Lower lobe of right lung (tissue), 2 donors: Measurements from ENCODE around the gene RPL7A. TPM values are rescaled to one million over a fixed set of nuclear protein-coding genes. Genes with fewer than 3 reads are reported as not detected.
"Not testable (repeated sequence)": the region's sequence is repeated elsewhere in the genome, so short reads cannot be mapped to it uniquely, and the experiment has no call there.

Source experiments
- ATAC-seq, 2 donors: fragments of 200-7000 bp; cut with Tn5 transposase; one replicate each; pipeline ENCODE4 v1.9.1; 2020 to 2022; ENCODE audit warnings: mild to moderate bottlenecking in 2 of 2, moderate library complexity in 2 of 2
- DNase-seq: peaks from one replicate; pipeline ENCODE4 v3.0.0-alpha.2; 2020
- H3K27ac ChIP-seq: fragments of 200-600 bp; one replicate; pipeline ENCODE4 v1.8.0; 2022
- H3K27me3 ChIP-seq: fragments of 200-600 bp; one replicate; pipeline ENCODE4 v1.8.0; 2022; ENCODE audit warnings: low read depth
- H3K36me3 ChIP-seq: fragments of 200-600 bp; one replicate; pipeline ENCODE4 v1.8.0; 2022; ENCODE audit warnings: mild to moderate bottlenecking
- H3K4me1 ChIP-seq: fragments of 200-600 bp; one replicate; pipeline ENCODE4 v1.8.0; 2022
- H3K4me3 ChIP-seq: fragments of 200-600 bp; one replicate; pipeline ENCODE4 v1.8.0; 2022; ENCODE audit warnings: mild to moderate bottlenecking
- H3K9me3 ChIP-seq: fragments of 200-600 bp; one replicate; pipeline ENCODE4 v1.8.0; 2022
- intact Hi-C: fragments of 100-400 bp; cut with DNase I; formaldehyde crosslinking; loops from one replicate; pipeline ENCODE4 v1.11.0; 2022
- total RNA-seq: library from RNA; stranded (reverse); fragmentation: NEBNext Ultra II Directional; extraction: Animal tissue kit (Norgen Biotek cat#: 25700); gene quantifications from one replicate; pipeline ENCODE4 v1.2.1, GENCODE V29; 2021
- TF ChIP-seq, protein P1 (sequence below): fragments of 200-600 bp; IDR thresholded peaks from one replicate; pipeline ENCODE4 v1.8.0; 2022; ENCODE audit warnings: antibody characterized with exemption, mild to moderate bottlenecking
- donor health status: DM: no; HTN: yes; CAD: no; lungs with severe emphysema.

RPL7A gene
- total RNA-seq, 1 donor from 2014 or later = 1,397 TPM

- Histone ChIP-seq H3K27ac (no peak overlapping the region), H3K9me3 (no peaks in the 10 kb centered on the region), H3K27me3 (no peaks in the 10 kb centered on the region), H3K36me3 (no peaks in the 10 kb centered on the region), H3K4me3 (no peak overlapping the region), H3K4me1 (no peaks in the 10 kb centered on the region)
- intact Hi-C loops = no loop called here
- TF ChIP-seq, protein P1, sequence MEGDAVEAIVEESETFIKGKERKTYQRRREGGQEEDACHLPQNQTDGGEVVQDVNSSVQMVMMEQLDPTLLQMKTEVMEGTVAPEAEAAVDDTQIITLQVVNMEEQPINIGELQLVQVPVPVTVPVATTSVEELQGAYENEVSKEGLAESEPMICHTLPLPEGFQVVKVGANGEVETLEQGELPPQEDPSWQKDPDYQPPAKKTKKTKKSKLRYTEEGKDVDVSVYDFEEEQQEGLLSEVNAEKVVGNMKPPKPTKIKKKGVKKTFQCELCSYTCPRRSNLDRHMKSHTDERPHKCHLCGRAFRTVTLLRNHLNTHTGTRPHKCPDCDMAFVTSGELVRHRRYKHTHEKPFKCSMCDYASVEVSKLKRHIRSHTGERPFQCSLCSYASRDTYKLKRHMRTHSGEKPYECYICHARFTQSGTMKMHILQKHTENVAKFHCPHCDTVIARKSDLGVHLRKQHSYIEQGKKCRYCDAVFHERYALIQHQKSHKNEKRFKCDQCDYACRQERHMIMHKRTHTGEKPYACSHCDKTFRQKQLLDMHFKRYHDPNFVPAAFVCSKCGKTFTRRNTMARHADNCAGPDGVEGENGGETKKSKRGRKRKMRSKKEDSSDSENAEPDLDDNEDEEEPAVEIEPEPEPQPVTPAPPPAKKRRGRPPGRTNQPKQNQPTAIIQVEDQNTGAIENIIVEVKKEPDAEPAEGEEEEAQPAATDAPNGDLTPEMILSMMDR = no peak
- ATAC-seq (no peak), DNase-seq (no peak)
Observed at GRCh38 chr9:133387680-133388079, 39.7 kb downstream of the RPL7A start.

DNA sequence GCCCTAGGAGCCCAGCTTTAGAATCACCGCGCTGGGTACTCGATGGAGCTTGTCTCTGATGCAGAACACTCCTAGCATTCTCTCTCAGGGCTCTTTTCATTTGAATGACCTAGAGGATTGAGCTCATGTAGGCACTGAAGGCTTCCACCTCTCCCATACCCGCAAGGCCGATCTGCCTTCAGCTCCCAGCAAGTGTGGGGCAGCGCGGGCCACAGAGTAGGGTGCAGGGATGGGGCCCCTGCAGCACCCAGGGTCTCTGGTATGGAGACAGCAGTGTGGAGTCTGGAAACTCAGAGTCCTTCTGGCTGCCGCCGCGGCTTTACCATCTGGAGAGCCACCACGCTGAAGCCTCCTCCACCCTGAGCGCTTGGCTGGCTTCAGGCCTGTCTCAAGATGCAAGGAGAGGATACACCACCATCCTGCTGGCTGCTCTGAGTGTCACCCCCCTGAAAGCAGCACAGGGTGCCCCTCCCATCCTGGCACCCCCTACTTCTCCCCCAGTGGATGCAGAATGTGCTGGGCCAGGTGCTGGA lies 41.1 kb downstream of the RPL7A start:
- ATAC-seq (no peak), DNase-seq (no peak)
- Histone ChIP-seq H3K4me3 (no peak overlapping the region), H3K27me3 (no peaks in the 10 kb centered on the region), H3K4me1 (no peaks in the 10 kb centered on the region), H3K27ac (no peak overlapping the region), H3K36me3 (no peaks in the 10 kb centered on the region), H3K9me3 (no peaks in the 10 kb centered on the region)
- intact Hi-C loops = no loop called here
- TF ChIP-seq, protein P1 = no peak

GRCh38 chr9:133389562-133389961 lies 41.5 kb downstream of the RPL7A start:
- Histone ChIP-seq H3K4me1 (no peaks in the 10 kb centered on the region), H3K36me3 (no peaks in the 10 kb centered on the region), H3K9me3 (no peaks in the 10 kb centered on the region), H3K27me3 (peaks cover 2% of the 10 kb centered on the region), H3K4me3 (no peak overlapping the region), H3K27ac (no peak overlapping the region)
- TF ChIP-seq, protein P1 = no peak
- DNase-seq = no peak
- ATAC-seq = no peak
- intact Hi-C loops = no loop called here

DNA sequence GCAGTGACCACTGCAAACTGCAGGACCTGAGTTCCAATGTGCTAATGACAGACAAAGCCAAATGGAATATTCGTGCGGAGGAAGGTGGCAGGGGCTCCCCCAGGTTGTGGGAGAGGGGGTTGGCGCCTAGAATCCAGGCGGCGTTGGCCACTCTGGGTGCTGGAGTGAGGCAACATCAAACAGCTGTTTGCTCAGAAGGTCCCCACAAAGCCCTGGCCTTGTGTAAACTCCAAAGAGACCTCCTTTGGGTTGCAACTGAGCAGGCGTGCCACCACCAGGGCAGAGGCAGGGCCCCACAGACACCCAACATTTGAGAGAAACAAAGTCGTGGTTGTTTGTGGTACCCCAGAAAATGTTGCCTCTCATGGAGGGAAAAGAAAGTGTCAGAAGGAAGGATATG lies 42.7 kb downstream of the RPL7A start:
- Histone ChIP-seq H3K27ac (no peak overlapping the region), H3K4me3 (no peak overlapping the region), H3K9me3 (no peaks in the 10 kb centered on the region), H3K4me1 (no peaks in the 10 kb centered on the region), H3K36me3 (no peaks in the 10 kb centered on the region), H3K27me3 (peaks cover 9% of the 10 kb centered on the region)
- intact Hi-C loops = no loop called here
- DNase-seq (no peak), ATAC-seq (no peak)
- TF ChIP-seq, protein P1 = no peak

DNA sequence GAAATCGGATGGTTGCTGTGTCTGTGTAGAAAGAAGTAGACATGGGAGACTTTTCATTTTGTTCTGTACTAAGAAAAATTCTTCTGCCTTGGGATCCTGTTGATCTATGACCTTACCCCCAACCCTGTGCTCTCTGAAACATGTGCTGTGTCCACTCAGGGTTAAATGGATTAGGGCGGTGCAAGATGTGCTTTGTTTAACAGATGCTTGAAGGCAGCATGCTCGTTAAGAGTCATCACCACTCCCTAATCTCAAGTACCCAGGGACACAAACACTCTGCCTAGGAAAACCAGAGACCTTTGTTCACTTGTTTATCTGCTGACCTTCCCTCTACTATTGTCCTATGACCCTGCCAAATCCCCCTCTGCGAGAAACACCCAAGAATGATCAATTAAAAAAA lies 43.4 kb downstream of the RPL7A start:
- DNase-seq, H3K9me3 ChIP-seq, intact Hi-C loops, H3K4me1 ChIP-seq, H3K27ac ChIP-seq, H3K36me3 ChIP-seq, H3K4me3 ChIP-seq, H3K27me3 ChIP-seq: not testable (repeated sequence)
- ATAC-seq = peak; percentile 32 to 43

DNA sequence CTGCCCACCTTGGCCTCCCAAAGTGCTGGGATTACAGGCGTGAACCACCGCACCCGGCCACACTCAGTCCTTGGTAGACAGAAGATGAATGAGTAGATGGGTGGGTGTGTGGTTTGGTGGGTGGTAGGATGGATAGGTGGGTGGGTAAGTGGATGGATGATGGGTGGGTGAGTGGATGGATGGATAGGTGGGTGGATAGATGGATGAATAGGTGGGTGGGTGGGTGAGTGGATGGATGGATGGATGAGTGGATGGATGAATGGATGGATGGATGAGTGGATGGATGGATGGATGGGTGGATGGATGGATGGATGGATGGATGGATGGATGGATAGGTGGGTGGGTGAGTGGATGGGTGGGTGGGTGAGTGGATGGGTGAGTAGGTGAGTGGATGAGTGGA lies 44.3 kb downstream of the RPL7A start:
- DNase-seq, intact Hi-C loops, ATAC-seq: not testable (repeated sequence)

DNA sequence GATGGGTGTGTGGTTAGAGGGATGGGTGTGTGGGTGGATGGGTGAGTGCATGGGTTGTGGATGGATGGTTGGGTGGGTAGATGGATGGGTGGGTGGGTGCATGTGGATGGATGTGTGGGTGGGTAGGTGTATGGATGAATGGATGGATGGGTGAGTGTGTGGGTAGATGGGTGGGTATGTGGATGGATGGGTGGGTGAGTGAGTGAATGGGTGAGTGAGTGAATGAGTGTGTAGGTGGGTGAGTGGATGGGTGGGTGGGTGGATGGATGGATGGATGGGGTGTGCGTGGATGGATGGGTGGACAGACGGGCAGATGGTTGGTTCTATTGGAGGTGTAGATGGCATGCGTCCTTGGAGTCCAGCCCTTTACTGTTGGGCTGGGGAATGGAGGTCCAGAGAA lies 45.4 kb downstream of the RPL7A start:
- peaks cover 9% of the 10 kb centered on the region for H3K27me3 ChIP-seq
- no peak for ATAC-seq
- no peak overlapping the region for H3K4me3 ChIP-seq
- TF ChIP-seq, protein P1 = no peak
- no peak for DNase-seq
- H3K27ac ChIP-seq = no peak overlapping the region
- no peaks in the 10 kb centered on the region for H3K4me1 ChIP-seq
- no peaks in the 10 kb centered on the region for H3K9me3 ChIP-seq
- H3K36me3 ChIP-seq = no peaks in the 10 kb centered on the region
- intact Hi-C loops = no loop called here

More for the DNA sequence above, 44.3 kb downstream of the RPL7A start:
- H3K4me3 ChIP-seq, H3K4me1 ChIP-seq, H3K36me3 ChIP-seq, H3K9me3 ChIP-seq, H3K27me3 ChIP-seq, H3K27ac ChIP-seq: not testable (repeated sequence)
